ENCODE measurements around the gene PGBD5.

The PGBD5 gene

DNA sequence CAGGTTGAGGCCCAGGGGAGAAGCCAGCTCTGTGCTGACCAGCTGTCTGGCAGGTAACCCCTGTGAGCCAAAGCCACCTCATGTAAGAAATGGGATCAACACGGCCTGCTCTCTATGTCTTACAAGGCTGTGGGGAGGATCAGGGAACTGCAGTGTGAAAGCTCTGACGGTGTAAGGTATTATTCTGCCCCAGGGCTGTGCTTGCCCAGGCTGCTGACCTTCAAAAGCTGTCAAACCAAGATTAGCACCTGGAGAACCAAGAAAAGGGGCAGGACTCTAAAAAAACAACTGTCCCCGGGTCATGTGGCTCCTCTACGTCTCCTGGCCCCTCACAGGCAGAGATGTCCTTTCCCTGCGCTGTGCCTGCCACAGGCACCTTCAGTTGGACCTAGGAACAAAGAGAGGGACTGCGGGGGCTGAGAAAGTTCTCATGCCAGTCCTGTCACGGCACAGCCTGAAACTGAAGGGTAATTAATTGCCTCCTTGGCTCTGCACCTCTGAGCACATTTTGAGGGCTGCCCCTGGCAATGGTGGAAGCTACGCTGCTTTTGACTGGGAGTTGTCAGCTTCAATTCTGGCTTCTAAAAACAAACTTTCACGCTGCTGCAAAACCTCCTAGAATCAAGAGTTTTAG is 77.6 kb downstream of the PGBD5 start:
- no peak overlapping the region for H3K4me3 ChIP-seq (replicated peaks in 1 of 2; ENCODE audit: low read depth in 2 of 2, low read length in 2 of 2)
- DNase-seq (ENCODE audit: low read depth in 2 of 2), result no peak
- TF ChIP-seq, protein P1, sequence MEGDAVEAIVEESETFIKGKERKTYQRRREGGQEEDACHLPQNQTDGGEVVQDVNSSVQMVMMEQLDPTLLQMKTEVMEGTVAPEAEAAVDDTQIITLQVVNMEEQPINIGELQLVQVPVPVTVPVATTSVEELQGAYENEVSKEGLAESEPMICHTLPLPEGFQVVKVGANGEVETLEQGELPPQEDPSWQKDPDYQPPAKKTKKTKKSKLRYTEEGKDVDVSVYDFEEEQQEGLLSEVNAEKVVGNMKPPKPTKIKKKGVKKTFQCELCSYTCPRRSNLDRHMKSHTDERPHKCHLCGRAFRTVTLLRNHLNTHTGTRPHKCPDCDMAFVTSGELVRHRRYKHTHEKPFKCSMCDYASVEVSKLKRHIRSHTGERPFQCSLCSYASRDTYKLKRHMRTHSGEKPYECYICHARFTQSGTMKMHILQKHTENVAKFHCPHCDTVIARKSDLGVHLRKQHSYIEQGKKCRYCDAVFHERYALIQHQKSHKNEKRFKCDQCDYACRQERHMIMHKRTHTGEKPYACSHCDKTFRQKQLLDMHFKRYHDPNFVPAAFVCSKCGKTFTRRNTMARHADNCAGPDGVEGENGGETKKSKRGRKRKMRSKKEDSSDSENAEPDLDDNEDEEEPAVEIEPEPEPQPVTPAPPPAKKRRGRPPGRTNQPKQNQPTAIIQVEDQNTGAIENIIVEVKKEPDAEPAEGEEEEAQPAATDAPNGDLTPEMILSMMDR (IDR thresholded peaks at IDR 0.05; ENCODE audit: low read depth, low read length), result no peak

DNA sequence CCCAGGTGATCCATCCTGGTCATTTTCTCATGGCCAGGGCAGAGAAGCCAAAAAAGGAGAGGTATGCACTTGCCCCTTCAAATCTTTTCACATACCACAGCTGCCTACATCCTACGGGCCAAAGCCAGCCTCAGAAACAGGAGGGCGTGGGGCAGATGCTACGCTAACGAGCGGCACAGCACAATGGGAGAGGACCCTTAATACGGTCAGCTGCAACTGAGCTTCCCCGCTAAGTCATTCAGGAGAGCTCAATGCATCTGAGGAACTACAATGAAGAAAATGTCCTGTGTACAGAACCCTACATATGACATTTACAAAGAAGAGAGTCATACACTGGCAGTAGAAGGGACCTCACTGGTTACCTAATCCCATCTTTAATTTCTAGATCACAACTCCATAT is 78.2 kb downstream of the PGBD5 start:
- no peak overlapping the region for H3K4me3 ChIP-seq (replicated peaks in 1 of 2; ENCODE audit: low read depth in 2 of 2, low read length in 2 of 2)
- no peak for DNase-seq (ENCODE audit: low read depth in 2 of 2)
- TF ChIP-seq, protein P1 (IDR thresholded peaks at IDR 0.05; ENCODE audit: low read depth, low read length), result no peak

DNA sequence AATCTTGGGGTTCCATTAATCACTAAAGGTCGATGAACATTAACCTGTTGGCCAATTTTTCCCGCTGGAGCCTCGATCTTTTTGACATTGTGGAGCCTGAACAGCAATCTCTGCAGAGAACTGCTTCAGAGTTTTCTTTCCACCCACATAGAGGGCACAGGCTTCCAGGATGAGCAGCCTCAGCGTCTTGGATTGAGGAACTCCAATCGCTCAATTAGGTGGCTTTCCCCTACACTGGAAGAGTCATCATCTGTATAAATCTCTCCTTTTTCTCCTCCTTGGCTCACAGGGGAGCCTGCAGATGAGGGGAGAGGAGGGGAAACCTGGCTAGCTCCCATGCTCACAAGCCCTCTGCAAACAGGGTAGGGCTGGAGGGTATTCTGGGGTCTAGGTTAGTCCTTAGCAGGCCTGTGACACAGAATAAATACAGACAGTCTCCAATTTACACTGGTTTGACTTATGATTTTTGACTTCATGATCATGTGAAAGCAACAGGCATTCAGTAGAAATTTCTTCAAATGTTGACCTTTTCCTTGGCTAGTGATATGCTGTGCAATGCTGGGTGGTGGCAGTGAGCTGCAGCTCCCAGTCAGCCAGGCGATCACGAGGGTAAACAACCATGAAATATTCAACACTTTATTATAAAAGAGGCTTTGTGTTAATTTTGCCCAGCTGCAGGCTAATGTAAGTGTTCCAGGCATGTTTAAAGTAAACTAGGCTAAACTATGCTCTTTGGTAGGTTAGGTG is 80.8 kb downstream of the PGBD5 start:
- no peak for DNase-seq (ENCODE audit: low read depth in 2 of 2)
- no peak overlapping the region for H3K4me3 ChIP-seq (replicated peaks in 1 of 2; ENCODE audit: low read depth in 2 of 2, low read length in 2 of 2)
- TF ChIP-seq, protein P1 (IDR thresholded peaks at IDR 0.05; ENCODE audit: low read depth, low read length), result no peak

DNA sequence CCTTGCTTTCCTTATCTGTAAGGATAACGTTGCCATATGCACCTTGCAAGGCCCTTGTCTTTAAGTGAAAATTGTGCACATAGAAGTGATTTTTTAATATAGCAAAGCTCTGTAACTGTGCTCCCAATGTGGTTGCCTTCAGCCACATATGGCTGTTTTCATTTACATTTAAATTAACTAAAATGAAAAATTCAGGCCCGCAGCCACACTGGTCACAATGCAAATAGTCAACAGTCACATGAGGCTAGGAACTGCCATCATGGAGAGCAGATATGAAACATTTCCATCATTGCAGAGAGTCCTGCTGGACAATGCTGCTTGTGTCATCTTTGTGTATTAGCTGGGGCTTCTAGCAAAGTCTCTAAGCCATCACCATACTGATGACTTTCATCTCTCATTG is 83.4 kb downstream of the PGBD5 start:
- no peak overlapping the region for H3K4me3 ChIP-seq (replicated peaks in 1 of 2; ENCODE audit: low read depth in 2 of 2, low read length in 2 of 2)
- TF ChIP-seq, protein P1 (IDR thresholded peaks at IDR 0.05; ENCODE audit: low read depth, low read length), result no peak
- no peak for DNase-seq (ENCODE audit: low read depth in 2 of 2)

DNA sequence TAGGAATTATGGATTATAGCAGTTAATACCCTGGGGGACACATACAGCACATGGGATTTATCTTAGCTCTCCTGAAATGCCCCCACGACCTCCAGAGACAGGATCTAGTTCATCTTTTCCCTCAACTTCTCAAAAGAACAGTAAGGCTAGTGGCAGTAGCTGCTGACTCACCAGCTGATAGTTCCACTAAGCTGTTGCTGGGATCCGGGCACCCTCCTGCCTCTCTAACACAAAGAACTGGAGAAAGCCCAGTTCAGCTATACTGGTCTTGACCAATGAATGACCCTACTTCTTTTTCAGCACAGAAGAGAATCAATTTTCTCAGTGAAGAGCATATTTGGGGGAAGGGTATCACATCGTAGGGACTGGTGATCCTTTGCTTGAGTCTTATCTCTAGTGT is 84.1 kb downstream of the PGBD5 start:
- TF ChIP-seq, protein P1 (IDR thresholded peaks at IDR 0.05; ENCODE audit: low read depth, low read length), result no peak
- DNase-seq (ENCODE audit: low read depth in 2 of 2), result no peak
- no peak overlapping the region for H3K4me3 ChIP-seq (replicated peaks in 1 of 2; ENCODE audit: low read depth in 2 of 2, low read length in 2 of 2)

DNA sequence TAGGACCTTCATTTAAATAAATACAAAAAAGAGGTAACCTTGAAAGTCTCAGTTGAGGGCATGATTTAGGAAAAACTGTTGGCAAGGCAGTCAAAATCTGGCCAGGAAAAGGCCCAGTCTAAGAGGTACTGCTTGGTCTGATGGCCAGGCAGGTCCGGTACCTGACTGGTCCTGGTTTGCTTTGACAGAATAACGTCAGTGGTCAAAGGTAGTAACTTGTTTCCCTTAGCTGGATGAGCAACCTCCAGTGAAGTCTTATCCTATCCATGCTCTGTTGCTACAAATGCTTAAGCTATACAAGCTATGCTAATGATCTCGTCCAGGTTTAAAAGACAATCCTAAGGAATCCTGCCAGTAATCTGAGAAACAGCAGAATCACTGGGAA is 85.0 kb downstream of the PGBD5 start:
- H3K4me3 ChIP-seq (replicated peaks in 1 of 2; ENCODE audit: low read depth in 2 of 2, low read length in 2 of 2), result no peak overlapping the region
- DNase-seq (ENCODE audit: low read depth in 2 of 2), result no peak
- TF ChIP-seq, protein P1 (IDR thresholded peaks at IDR 0.05; ENCODE audit: low read depth, low read length), result no peak

Data from cardiac fibroblast (primary cell).